A673 (cell line): ENCODE measurements around the gene CDC42SE2. TPM values are rescaled to one million over a fixed set of nuclear protein-coding genes. Genes with fewer than 3 reads are reported as not detected.

ENCODE experiments used
- BruUV-seq: library from RNA; stranded (reverse); fragments of 400-500 nt; replicated peaks from 2 replicates; lab custom pipeline; 2021; lab: Mats Ljungman, UMichigan
- CTCF ChIA-PET: fragments of 300-600 bp; sonication (Branson Sonifier 250); formaldehyde crosslinking; loops from one replicate; lab custom pipeline; 2022; ENCODE audit warnings: antibody characterized with exemption; lab: Charles Lee
- POLR2A ChIA-PET: fragments of 300-600 bp; sonication (Branson Sonifier 250); formaldehyde crosslinking; loops from one replicate; lab custom pipeline; 2022; ENCODE audit warnings: antibody characterized with exemption; ENCODE audit not compliant: low non-redundant PET; lab: Charles Lee
- DNase-seq: peaks from one replicate; pipeline ENCODE4 v3.0.0-alpha.2; 2015; ENCODE audit warnings: low spot score
- H3K27ac ChIP-seq: fragments of 200-600 bp; sonication (generic); 2 replicates; pipeline ENCODE4 v1.5.1; 2016; ENCODE audit warnings: mixed run types, low read depth, mild to moderate bottlenecking, mixed read lengths, antibody characterized with exemption, low read length; ENCODE audit not compliant: poor library complexity, severe bottlenecking
- H3K27me3 ChIP-seq: fragments of 200-600 bp; sonication (generic); replicated peaks from 2 replicates; pipeline ENCODE4 v1.6.1; 2017; ENCODE audit warnings: mixed run types, low read depth, mild to moderate bottlenecking, mixed read lengths, antibody characterized with exemption, low read length; ENCODE audit not compliant: insufficient read depth, poor library complexity
- H3K36me3 ChIP-seq: fragments of 200-600 bp; sonication (generic); 2 replicates; pipeline ENCODE4 v1.6.1; 2016; ENCODE audit warnings: mixed run types, mild to moderate bottlenecking, mixed read lengths, antibody characterized with exemption, low read length; ENCODE audit not compliant: insufficient read depth, poor library complexity, severe bottlenecking
- H3K4me1 ChIP-seq: fragments of 200-600 bp; sonication (generic); 2 replicates; pipeline ENCODE4 v1.6.1; 2017; ENCODE audit warnings: mixed run types, mild to moderate bottlenecking, mixed read lengths, antibody characterized with exemption, low read length; ENCODE audit not compliant: insufficient read depth, poor library complexity, severe bottlenecking
- H3K4me3 ChIP-seq: fragments of 200-600 bp; sonication (generic); 2 replicates; pipeline ENCODE4 v1.5.1; 2016; ENCODE audit warnings: low read depth, mixed run types, mild to moderate bottlenecking, mixed read lengths, low read length; ENCODE audit not compliant: poor library complexity, severe bottlenecking
- H3K9me3 ChIP-seq: fragments of 200-600 bp; sonication (generic); 2 replicates; pipeline ENCODE4 v1.6.1; 2016; ENCODE audit warnings: mixed run types, low read depth, mild to moderate bottlenecking, mixed read lengths, antibody characterized with exemption, low read length; ENCODE audit not compliant: poor library complexity, severe bottlenecking
- EZH2 ChIP-seq: fragments of 200-600 bp; sonication (generic); IDR thresholded peaks from 2 replicates; pipeline ENCODE4 v1.6.1; 2017; ENCODE audit warnings: borderline replicate concordance, low read depth, mild to moderate bottlenecking, mixed read lengths, antibody characterized with exemption, low read length; ENCODE audit not compliant: poor library complexity, severe bottlenecking
- intact Hi-C: fragments of 100-400 bp; cut with micrococcal nuclease; formaldehyde crosslinking; loops from one replicate; pipeline ENCODE4 v1.10.0; 2022; ENCODE audit not compliant: unreplicated experiment
- total RNA-seq: library from RNA; stranded (reverse); gene quantifications from 2 replicates; pipeline ENCODE4 v1.2.3, GENCODE V29; 2021
- TF ChIP-seq, protein P1 (sequence below): fragments of 300-800, 200-600 bp; sonication (generic); conservative IDR thresholded peaks from 2 replicates; pipeline ENCODE4 v1.5.1; 2017; ENCODE audit warnings: low read depth, mild to moderate bottlenecking, antibody characterized with exemption, low read length, moderate library complexity, mixed read lengths

Gene CDC42SE2
- total RNA-seq, 1 experiment from 2014 or later, result 25.5 TPM

GRCh38 chr5:131416729-131417128, 152.9 kb downstream of the CDC42SE2 start:
- ChIA-PET POLR2A (no interaction called here), CTCF (interaction anchor here (0.6 kb wide), 1 partner anchor 380 kb away, joined by 4 read pairs; no protein-coding TSS in a partner anchor)
- DNase-seq, result no peak
- peaks cover 2% of the 10 kb centered on the region for H3K36me3 ChIP-seq
- H3K4me1 ChIP-seq, result no peaks in the 10 kb centered on the region
- H3K9me3 ChIP-seq, result no peaks in the 10 kb centered on the region
- H3K27ac ChIP-seq, result no peak overlapping the region
- no peak for TF ChIP-seq EZH2
- TF ChIP-seq, protein P1, sequence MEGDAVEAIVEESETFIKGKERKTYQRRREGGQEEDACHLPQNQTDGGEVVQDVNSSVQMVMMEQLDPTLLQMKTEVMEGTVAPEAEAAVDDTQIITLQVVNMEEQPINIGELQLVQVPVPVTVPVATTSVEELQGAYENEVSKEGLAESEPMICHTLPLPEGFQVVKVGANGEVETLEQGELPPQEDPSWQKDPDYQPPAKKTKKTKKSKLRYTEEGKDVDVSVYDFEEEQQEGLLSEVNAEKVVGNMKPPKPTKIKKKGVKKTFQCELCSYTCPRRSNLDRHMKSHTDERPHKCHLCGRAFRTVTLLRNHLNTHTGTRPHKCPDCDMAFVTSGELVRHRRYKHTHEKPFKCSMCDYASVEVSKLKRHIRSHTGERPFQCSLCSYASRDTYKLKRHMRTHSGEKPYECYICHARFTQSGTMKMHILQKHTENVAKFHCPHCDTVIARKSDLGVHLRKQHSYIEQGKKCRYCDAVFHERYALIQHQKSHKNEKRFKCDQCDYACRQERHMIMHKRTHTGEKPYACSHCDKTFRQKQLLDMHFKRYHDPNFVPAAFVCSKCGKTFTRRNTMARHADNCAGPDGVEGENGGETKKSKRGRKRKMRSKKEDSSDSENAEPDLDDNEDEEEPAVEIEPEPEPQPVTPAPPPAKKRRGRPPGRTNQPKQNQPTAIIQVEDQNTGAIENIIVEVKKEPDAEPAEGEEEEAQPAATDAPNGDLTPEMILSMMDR, result no peak
- H3K4me3 ChIP-seq, result no peak overlapping the region
- BruUV-seq, result no TSS peak
- intact Hi-C loops, result loop anchor here (1.0 to 10.0 kb wide), 4 partner anchors 253 to 1642 kb away; no protein-coding TSS in a partner anchor
- no peaks in the 10 kb centered on the region for H3K27me3 ChIP-seq

DNA sequence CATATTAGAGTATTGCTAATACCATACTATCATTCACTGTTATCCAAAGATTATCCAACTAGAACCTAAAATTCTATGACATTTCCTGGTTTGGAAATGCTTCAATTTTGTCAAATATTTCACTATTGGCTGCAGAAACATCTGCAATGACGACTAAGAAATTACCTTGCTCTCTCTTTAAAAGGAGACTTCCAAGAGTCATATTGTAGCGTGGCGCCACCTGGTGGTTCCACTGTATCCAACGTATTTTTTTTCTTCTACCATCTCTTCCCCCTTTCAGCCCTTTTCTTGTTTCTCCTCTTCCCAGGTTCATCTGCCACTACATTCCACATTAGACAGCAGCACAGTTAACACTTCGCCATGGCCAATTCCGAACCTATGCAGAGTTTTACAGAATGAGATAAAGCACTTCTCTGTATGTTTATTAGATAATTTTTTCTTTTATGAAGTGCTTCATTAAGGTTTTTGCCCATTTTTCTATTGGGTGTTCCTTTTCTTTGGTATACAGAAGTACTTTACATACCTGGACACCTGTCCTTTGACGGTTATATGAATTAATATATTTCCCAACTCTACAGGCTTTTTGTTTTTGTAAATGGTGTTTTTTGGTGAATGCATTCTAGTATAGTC, 153.5 kb downstream of the CDC42SE2 start:
- no TSS peak for BruUV-seq
- Histone ChIP-seq H3K27me3 (no peaks in the 10 kb centered on the region), H3K9me3 (no peaks in the 10 kb centered on the region), H3K27ac (no peak overlapping the region), H3K4me3 (no peak overlapping the region), H3K36me3 (peaks cover 3% of the 10 kb centered on the region), H3K4me1 (no peaks in the 10 kb centered on the region)
- intact Hi-C loops, result loop anchor here (1.0 to 10.0 kb wide), 4 partner anchors 254 to 1643 kb away; no protein-coding TSS in a partner anchor
- ChIA-PET POLR2A (no interaction called here), CTCF (interaction anchor here (0.6 kb wide), 1 partner anchor 381 kb away, joined by 4 read pairs; no protein-coding TSS in a partner anchor)
- DNase-seq, result peak; percentile 80
- TF ChIP-seq, protein P1, result peak; percentile 90
- no peak for TF ChIP-seq EZH2

- ChIA-PET CTCF (no interaction called here), POLR2A (no interaction called here)
- TF ChIP-seq, protein P1, result no peak
- TF ChIP-seq EZH2, result no peak
- intact Hi-C loops, result loop anchor here (5.0 to 10.0 kb wide), 3 partner anchors 307 to 1644 kb away; no protein-coding TSS in a partner anchor
- DNase-seq, result no peak
- H3K27me3 ChIP-seq, result no peaks in the 10 kb centered on the region
- peaks cover 3% of the 10 kb centered on the region for H3K36me3 ChIP-seq
- H3K4me3 ChIP-seq, result no peak overlapping the region
- H3K27ac ChIP-seq, result no peak overlapping the region
- BruUV-seq, result no TSS peak
- H3K4me1 ChIP-seq, result no peaks in the 10 kb centered on the region
- no peaks in the 10 kb centered on the region for H3K9me3 ChIP-seq
Observed at GRCh38 chr5:131418846-131419245, 155.0 kb downstream of the CDC42SE2 start.
